H1 (cell line): ENCODE data around the gene YBX2. TPM values are rescaled to one million over a fixed set of nuclear protein-coding genes. Genes with fewer than 3 reads are reported as not detected.

Experiments
- ASH2L ChIP-seq: fragments of 200-600, 300-600 bp; sonication (generic); IDR thresholded peaks from one replicate; pipeline ENCODE4 v1.7.1; 2017; ENCODE audit warnings: low read length
- BACH1 ChIP-seq: IDR thresholded peaks from 2 replicates; pipeline ENCODE4 v1.6.1; 2012; ENCODE audit warnings: low read length, improper control_type of control experiment
- CBX8 ChIP-seq: fragments of 300-800, 300-1000 bp; sonication (generic); IDR thresholded peaks from 2 replicates; pipeline ENCODE4 v1.7.1; 2016; ENCODE audit warnings: low read depth, low read length, borderline replicate concordance
- CEBPB ChIP-seq: IDR thresholded peaks from 2 replicates; pipeline ENCODE4 v1.6.1; 2012; ENCODE audit warnings: low read depth, low read length
- CHD2 ChIP-seq: IDR thresholded peaks from 2 replicates; pipeline ENCODE4 v1.6.1; 2012; ENCODE audit warnings: low read length, improper control_type of control experiment
- EGR1 ChIP-seq: IDR thresholded peaks from 2 replicates; pipeline ENCODE4 v1.6.1; 2011; ENCODE audit warnings: low read depth, low read length, borderline replicate concordance
- FOSL1 ChIP-seq: IDR thresholded peaks from 2 replicates; pipeline ENCODE4 v1.6.1; 2011; ENCODE audit warnings: mild to moderate bottlenecking, low read depth, low read length, moderate library complexity; ENCODE audit not compliant: insufficient read depth
- GABPA ChIP-seq: IDR thresholded peaks from 2 replicates; pipeline ENCODE4 v1.6.1; 2011; ENCODE audit warnings: mild to moderate bottlenecking, low read length, moderate library complexity, borderline replicate concordance; ENCODE audit not compliant: insufficient read depth
- GTF2F1 ChIP-seq: IDR thresholded peaks from 2 replicates; pipeline ENCODE4 v1.6.1; 2012; ENCODE audit warnings: low read depth, low read length, improper control_type of control experiment, borderline replicate concordance
- HDAC6 ChIP-seq: IDR thresholded peaks from one replicate; pipeline ENCODE4 v1.7.1; 2012; ENCODE audit warnings: low read depth, mild to moderate bottlenecking, inconsistent platforms, low read length, moderate library complexity
- JUN ChIP-seq: IDR thresholded peaks from 2 replicates; pipeline ENCODE4 v1.6.1; 2011; ENCODE audit warnings: low read depth, mild to moderate bottlenecking, improper control_type of control experiment, low read length
- KDM4A ChIP-seq: IDR thresholded peaks from one replicate; pipeline ENCODE4 v1.7.1; 2012; ENCODE audit warnings: low read depth, mild to moderate bottlenecking, moderate library complexity, low read length, inconsistent platforms; ENCODE audit not compliant: severe bottlenecking
- KDM5A ChIP-seq: fragments of 200-600 bp; IDR thresholded peaks from 2 replicates; pipeline ENCODE4 v1.7.1; 2012; ENCODE audit warnings: mild to moderate bottlenecking, low read length, inconsistent platforms, mixed read lengths
- POLR2A ChIP-seq, 2 experiments: IDR thresholded peaks; 1 replicate in 1 of 2; 2 replicates in 1 of 2; pipeline ENCODE4 v1.6.1; 2011; ENCODE audit warnings: low read depth in 2 of 2, low read length in 2 of 2, mild to moderate bottlenecking in 2 of 2; ENCODE audit errors: control extremely low read depth in 1 of 2
- POU5F1 ChIP-seq: IDR thresholded peaks from 2 replicates; pipeline ENCODE4 v1.6.1; 2011; ENCODE audit warnings: low read depth, mild to moderate bottlenecking, low read length, moderate library complexity
- RBBP5 ChIP-seq: IDR thresholded peaks from 2 replicates; pipeline ENCODE4 v1.7.1; 2012; ENCODE audit warnings: low read depth, mild to moderate bottlenecking, inconsistent platforms, low read length, moderate library complexity, borderline replicate concordance
- RXRA ChIP-seq: IDR thresholded peaks from 2 replicates; pipeline ENCODE4 v1.6.1; 2011; ENCODE audit warnings: low read depth, mild to moderate bottlenecking, low read length, moderate library complexity; ENCODE audit not compliant: insufficient read depth
- SIN3A ChIP-seq, 2 experiments: IDR thresholded peaks in 1 of 2; conservative IDR thresholded peaks in 1 of 2; 2 replicates each; pipeline ENCODE4 v1.6.1; 2011 to 2012; ENCODE audit warnings: low read length in 2 of 2, improper control_type of control experiment in 1 of 2, low read depth in 1 of 2, mild to moderate bottlenecking in 1 of 2
- SIX5 ChIP-seq: IDR thresholded peaks from 2 replicates; pipeline ENCODE4 v1.6.1; 2011; ENCODE audit warnings: mild to moderate bottlenecking, low read depth, low read length
- TAF1 ChIP-seq: IDR thresholded peaks from 2 replicates; pipeline ENCODE4 v1.6.1; 2011; ENCODE audit warnings: mild to moderate bottlenecking, low read depth, low read length
- TEAD4 ChIP-seq: IDR thresholded peaks from 2 replicates; pipeline ENCODE4 v1.6.1; 2012; ENCODE audit warnings: low read depth, low read length, inconsistent platforms, mixed read lengths
- YY1 ChIP-seq: IDR thresholded peaks from 2 replicates; pipeline ENCODE4 v1.6.1; 2011; ENCODE audit warnings: low read depth, mild to moderate bottlenecking, low read length
- ZNF274 ChIP-seq: IDR thresholded peaks from 2 replicates; pipeline ENCODE4 v1.7.0; 2012; ENCODE audit warnings: low read length, borderline replicate concordance; ENCODE audit errors: extremely low read depth
- polyA plus RNA-seq, 7 experiments: library from polyadenylated mRNA; depleted of rRNA in 3 of 7; stranded (reverse) in 5 of 7; unstranded in 2 of 7; fragments of >200 nt in 5 of 7; fragments of 200-250 nt in 2 of 7; gene quantifications; 1 replicate in 5 of 7; 2 replicates in 1 of 7; 4 replicates in 1 of 7; pipeline versions ENCODE4 v1.2.1 to v1.2.3, GENCODE V29; 2011 to 2013; ENCODE audit warnings: missing spikeins in 2 of 7, mixed read lengths in 2 of 7
- total RNA-seq: library from RNA; stranded (reverse); fragmentation: NEBNext Ultra II Directional; extraction: Animal tissue kit (Norgen Biotek cat#: 25700); gene quantifications from 2 replicates; pipeline ENCODE4 v1.2.1, GENCODE V29; 2021
- TF ChIP-seq, protein P1 (sequence below): IDR thresholded peaks from 2 replicates; pipeline ENCODE4 v1.6.1; 2011; ENCODE audit warnings: low read length, improper control_type of control experiment

YBX2 gene
- total and polyA plus RNA-seq, 2 of the 8 experiments (the other 6 are each of a cell fraction or from before 2014, with no cell fraction given): 19.2 to 30.5 TPM

DNA sequence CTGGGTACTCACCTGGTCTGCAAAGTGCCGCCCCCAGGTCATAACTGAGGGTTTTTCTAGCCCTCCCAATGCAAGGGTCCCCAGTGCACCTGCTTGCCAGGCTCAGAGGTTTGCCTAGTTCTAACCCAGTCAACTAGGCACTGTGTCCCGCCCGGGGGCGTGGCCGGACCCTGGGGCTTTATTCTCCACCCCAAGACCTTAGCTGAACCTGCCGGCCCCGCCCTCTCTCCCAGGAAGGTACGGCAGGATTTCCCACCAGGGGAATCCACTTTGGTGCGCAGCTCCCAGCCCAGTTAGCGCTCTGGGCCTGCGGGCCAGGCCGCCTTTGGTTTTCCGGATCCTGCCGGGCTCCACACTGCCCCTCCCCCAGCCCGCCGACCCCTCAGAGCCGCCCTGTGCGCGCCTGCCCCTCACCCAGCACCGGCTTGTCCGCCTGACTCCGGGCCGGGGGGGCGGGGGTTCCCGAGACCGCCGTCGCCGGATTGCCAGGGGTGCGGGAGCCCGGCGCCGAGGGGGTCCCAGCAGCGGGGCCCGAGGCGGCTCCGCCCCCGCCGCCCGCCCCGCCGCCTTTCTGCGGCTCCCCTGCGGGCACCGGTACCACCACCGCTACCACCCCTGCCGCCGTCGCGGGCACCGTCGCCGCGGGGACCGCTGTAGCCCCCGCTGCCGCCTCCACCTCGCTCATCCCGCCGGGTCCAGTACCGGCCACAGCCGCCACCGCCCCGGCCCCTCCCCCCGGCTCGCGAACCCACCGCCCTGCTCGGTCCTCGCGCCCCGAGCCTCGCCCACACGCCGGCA is 424 bp downstream of the YBX2 start (continued):
- TF ChIP-seq POU5F1 (no peak), CBX8 (no peak), SIX5 (no peak), HDAC6 (no peak), JUN (no peak), BACH1 (no peak), RXRA (no peak), GTF2F1 (0 out of 2 replicates have a peak, but pooled peaks have one; percentile 35), KDM4A (peak; percentile 39), TEAD4 (no peak), POLR2A (IDR thresholded peaks at IDR 0.05; ENCODE audit: control extremely low read depth in 1 of 2, low read depth in 2 of 2, low read length in 2 of 2) (peak in 1 of 2 experiments; percentile 31; a peak in 1 of 3 replicates), RBBP5 (0 out of 2 replicates have a peak, but pooled peaks have one; percentile 22), TAF1 (no peak; the same call in 1 of the 2 replicates), FOSL1 (no peak), CHD2 (no peak), YY1 (no peak), SIN3A (conservative IDR thresholded peaks at IDR 0.05 in 1 of 2, IDR thresholded peaks at IDR 0.05 in 1 of 2; ENCODE audit: low read depth in 1 of 2, low read length in 2 of 2) (no peak; a peak in 1 of 4 replicates), CEBPB (no peak), EGR1 (no peak), GABPA (no peak), ASH2L (no peak), KDM5A (no peak), ZNF274 (no peak)
- TF ChIP-seq, protein P1, sequence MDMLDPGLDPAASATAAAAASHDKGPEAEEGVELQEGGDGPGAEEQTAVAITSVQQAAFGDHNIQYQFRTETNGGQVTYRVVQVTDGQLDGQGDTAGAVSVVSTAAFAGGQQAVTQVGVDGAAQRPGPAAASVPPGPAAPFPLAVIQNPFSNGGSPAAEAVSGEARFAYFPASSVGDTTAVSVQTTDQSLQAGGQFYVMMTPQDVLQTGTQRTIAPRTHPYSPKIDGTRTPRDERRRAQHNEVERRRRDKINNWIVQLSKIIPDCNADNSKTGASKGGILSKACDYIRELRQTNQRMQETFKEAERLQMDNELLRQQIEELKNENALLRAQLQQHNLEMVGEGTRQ: no peak
